NCI-H146 treated with DMSO at 0.1 percent for 48 hours (cell line): ENCODE data around the gene BRD7.

ENCODE experiments used
- DNase-seq: peaks from one replicate; lab custom pipeline; 2025; ENCODE audit not compliant: unreplicated experiment; lab: John Stamatoyannopoulos, UW

Gene BRD7

GRCh38 chr16:50368410-50369132, at the start of gene BRD7:
BRD7 (minus strand) TSS chr16:50368988; CDS start chr16:50368774, 214 bp downstream.
- no peak for DNase-seq

- no peak for DNase-seq
Measured at GRCh38 chr16:50416388-50416787, 47.6 kb upstream of the BRD7 start.

GRCh38 chr16:50414152-50414551, 45.4 kb upstream of the BRD7 start:
- DNase-seq: no peak

- DNase-seq: no peak
Measured at GRCh38 chr16:50411034-50411433, 42.2 kb upstream of the BRD7 start.

- no peak for DNase-seq
Measured at GRCh38 chr16:50408001-50408561, 39.3 kb upstream of the BRD7 start.

GRCh38 chr16:50407351-50407750, 38.6 kb upstream of the BRD7 start:
- no peak for DNase-seq

- no peak for DNase-seq
Measured at GRCh38 chr16:50403491-50403890, 34.7 kb upstream of the BRD7 start.

GRCh38 chr16:50402298-50402895, 33.6 kb upstream of the BRD7 start:
- no peak for DNase-seq

GRCh38 chr16:50401355-50401754, 32.6 kb upstream of the BRD7 start:
- DNase-seq: no peak

- no peak for DNase-seq
Measured at GRCh38 chr16:50400967-50401348, 32.2 kb upstream of the BRD7 start.

- DNase-seq: no peak
Measured at GRCh38 chr16:50400312-50400966, 31.7 kb upstream of the BRD7 start.

GRCh38 chr16:50399411-50399810, 30.6 kb upstream of the BRD7 start:
- DNase-seq: no peak

GRCh38 chr16:50398336-50398735, 29.5 kb upstream of the BRD7 start:
- DNase-seq: no peak

GRCh38 chr16:50396761-50397535, 28.2 kb upstream of the BRD7 start:
- no peak for DNase-seq

GRCh38 chr16:50395763-50396710, 27.2 kb upstream of the BRD7 start:
- DNase-seq: no peak

- no peak for DNase-seq
Measured at GRCh38 chr16:50393858-50394802, 25.3 kb upstream of the BRD7 start.

GRCh38 chr16:50393416-50393815, 24.6 kb upstream of the BRD7 start:
- DNase-seq: no peak

- no peak for DNase-seq
Measured at GRCh38 chr16:50390914-50391716, 22.3 kb upstream of the BRD7 start.
